T47D (cell line): ENCODE measurements around the gene ANKIB1.
"Not testable (repeated sequence)": the region's sequence is repeated elsewhere in the genome, so short reads cannot be mapped to it uniquely, and the experiment has no call there.

Experiments used
- DNase-seq, 2 experiments: peaks; one replicate each; pipeline versions ENCODE4 v3.0.0 to v3.0.0-alpha.2; 2011 to 2012; ENCODE audit warnings: low read depth in 1 of 2, low spot score in 1 of 2
- JUND ChIP-seq: IDR thresholded peaks from 2 replicates; pipeline ENCODE4 v1.6.1; 2012; ENCODE audit warnings: low read depth
- in situ Hi-C: cut with HindIII; loops from 2 replicates; pipeline ENCODE4 v1.10.0; 2016; ENCODE audit warnings: low sequenced_read_pairs, low pct_unique_long_range_greater_than_20kb

The ANKIB1 gene

DNA sequence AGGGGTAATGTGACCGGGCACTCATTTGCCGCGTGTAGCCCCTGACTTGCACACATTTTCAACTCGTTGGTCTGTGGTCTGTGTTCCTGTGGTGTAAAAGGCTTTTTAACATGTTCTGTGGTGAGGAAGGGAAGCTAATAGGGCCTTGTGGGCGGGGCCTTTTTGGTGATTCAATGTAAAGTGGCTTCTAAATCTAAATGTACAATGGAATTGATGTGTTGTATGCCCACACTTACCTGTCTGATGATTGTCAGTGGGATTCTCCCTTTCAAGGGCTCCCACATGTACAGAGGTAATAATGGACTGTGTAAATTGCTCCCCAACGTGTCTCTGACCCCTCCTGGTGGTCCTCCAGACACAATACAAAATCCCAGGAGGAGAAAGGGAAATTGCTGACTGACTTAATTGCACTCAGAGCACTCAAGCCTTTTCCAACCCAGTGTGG, 158.4 kb downstream of the ANKIB1 start:
- TF ChIP-seq JUND: no peak
- in situ Hi-C loops: no loop called here
- DNase-seq: no peak

DNA sequence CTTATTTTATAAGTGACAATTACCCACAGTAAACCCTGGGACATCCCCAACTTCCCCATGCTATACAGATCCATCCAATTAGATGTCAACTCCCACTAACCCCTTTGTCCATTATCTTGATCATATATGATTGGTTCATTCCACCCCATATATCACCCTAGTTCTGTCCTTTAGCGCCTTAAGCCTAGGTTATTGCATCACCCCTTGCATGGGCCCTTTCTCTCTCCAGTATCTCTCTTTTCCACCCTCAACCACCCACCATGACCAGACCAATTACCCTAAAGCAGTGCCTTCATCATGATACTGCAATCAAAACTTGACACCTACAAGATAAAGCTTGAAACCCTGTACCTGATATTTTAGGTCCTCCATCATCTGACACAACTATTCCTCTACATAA, 163.6 kb downstream of the ANKIB1 start:
- no peak for DNase-seq
- no peak for TF ChIP-seq JUND
- in situ Hi-C loops: no loop called here

DNA sequence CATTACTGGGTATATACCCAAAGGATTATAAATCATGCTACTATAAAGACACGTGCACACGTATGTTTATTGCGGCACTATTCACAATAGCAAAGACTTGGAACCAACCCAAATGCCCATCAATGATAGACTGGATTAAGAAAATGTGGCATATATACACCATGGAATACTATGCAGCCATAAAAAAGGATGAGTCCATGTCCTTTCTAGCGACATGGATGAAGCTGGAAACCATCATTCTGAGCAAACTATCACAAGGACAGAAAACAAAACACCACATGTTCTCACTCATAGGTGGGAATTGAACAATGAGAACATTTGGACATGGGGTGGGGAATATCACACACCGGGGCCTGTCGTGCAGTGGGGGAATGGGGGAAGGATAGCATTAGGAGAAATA, 164.4 kb downstream of the ANKIB1 start:
- in situ Hi-C loops, DNase-seq: not testable (repeated sequence)

DNA sequence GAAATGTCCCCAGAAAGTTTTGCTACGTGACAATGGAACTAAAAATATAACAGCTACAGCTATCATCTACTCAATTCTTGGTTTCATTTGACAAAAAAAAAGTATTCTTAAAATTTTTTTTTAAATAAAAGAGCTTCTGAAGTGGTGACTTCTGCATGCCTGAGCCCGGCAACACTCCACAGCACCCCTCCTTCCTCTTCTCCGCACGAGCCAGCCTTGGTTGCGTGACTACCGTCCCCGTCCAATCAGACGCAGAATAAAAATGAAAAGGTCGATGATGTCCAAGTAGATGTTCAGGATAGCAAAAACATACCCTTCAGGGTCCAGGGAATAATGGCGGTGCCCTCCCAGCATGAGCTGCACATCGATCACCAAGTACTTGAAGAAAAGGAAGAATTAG, 167.0 kb downstream of the ANKIB1 start:
- no peak for DNase-seq
- TF ChIP-seq JUND: no peak
- in situ Hi-C loops: no loop called here

DNA sequence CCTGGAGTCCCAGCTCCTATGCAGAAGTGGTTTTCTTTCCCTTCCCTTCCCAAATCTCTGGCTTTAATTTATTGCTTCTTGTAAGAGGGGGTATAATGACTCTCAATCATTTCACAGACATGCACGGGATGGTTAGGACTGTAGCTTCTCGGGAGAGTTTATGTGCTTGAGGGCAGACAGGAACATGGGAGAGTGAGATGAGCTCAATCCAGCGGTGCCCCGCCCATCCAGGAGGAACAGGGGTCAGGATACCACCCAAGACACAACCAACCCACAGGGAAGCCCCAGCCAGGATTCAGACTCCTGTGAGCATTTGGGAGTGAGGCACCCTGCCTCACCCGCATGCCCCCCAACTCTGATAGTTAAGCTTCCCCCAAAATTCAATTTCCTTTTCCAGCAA, 167.8 kb downstream of the ANKIB1 start:
- DNase-seq: no peak
- TF ChIP-seq JUND: no peak
- in situ Hi-C loops: no loop called here

DNA sequence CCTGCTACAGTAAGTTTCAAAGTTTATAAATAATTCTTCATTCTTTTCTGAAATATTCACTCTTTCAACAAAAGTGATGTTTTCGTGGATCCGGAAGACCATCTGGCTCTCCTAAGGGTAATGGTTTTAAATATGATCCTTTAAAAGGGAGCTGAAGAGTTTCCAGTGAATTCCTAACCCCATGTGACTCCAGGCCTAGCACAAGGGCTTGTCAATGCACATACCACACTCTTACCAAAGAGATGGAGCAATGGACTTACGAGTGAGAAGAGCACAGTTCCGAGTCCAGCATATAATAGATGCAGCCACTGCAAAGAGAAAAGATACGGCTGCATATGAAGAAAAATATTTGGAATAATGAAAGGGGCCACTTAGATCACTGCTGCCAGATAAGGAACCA, 169.5 kb downstream of the ANKIB1 start:
- TF ChIP-seq JUND: no peak
- DNase-seq: no peak
- in situ Hi-C loops: no loop called here

DNA sequence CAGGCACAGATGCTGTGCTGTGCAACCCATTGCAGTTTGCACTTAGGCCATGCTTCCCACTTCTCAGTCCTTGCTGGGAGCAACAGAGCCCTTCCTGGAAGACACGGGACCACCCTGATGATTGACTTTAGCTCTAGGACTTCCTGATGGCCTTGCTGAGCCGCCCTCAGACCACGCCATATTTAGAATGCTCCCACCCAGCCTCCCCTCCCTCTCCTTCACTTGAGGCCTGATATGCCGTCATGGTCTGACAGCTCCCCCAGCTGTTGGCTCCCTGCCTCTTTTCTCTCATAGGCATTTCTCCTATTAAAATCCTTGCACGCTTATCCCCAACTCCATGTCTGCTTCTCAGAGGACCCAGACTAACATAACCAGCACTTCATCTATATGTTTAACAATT, 172.1 kb downstream of the ANKIB1 start:
- in situ Hi-C loops: no loop called here
- no peak for TF ChIP-seq JUND
- DNase-seq: peak in 1 of 2 experiments; percentile 2

DNA sequence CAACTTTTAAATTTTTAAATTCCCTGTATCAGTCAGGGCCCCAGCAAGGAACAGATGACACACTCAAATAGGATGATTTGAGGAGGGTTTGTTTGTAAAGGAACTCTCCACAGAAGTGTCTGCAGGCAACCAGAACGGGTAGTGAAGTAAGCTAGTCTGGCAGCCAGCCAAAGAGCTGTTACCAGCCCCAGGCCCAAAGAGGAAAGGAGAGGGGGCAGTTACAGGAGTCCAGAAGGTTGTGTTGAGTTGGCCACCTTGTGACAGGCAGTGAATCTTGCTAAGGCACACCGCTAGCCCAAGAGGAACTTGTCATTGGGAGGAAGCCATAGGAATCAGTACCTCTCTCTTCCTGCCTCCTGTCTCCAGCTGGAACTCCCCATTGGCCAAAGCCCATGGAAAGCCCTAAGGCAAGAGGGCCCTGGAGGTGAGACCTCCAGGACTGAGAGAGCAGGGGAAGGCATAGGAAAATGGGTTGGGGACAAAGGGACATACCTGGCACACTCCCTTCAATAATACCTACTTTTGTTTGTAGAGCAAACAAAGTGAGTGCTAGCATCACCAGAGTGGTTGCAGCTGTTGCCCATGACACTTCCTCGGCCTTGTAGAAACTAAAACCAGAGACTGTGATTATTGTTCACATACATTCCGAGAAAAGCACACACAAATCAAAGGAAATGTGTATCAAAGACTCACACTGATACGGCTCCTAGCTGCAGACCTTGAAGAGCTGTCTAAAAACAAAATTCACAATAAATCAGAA, 176.1 kb downstream of the ANKIB1 start:
- in situ Hi-C loops: no loop called here
- peak in 1 of 2 experiments; percentile 29 for DNase-seq
- no peak for TF ChIP-seq JUND

DNA sequence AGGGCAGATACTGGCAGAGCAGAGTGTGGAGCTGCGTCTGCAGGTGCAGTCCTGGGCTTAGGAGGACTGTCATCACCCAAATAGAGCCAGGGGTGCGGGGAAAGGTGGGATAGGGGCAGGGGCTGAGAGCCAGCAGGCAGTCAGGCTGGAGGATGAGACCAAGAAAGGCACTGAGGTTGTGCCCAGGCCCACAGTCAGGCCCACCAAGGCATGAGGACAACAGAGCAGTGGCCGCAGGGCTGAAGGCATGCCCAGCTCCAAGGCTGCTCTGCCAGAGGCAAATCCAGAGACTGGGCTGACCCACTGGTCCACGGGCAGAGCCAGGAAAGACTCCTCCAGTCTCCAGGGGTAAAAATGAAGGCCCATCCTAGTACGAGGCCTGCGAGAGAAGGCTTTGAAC, 177.2 kb downstream of the ANKIB1 start:
- no peak for TF ChIP-seq JUND
- DNase-seq: no peak
- in situ Hi-C loops: no loop called here

DNA sequence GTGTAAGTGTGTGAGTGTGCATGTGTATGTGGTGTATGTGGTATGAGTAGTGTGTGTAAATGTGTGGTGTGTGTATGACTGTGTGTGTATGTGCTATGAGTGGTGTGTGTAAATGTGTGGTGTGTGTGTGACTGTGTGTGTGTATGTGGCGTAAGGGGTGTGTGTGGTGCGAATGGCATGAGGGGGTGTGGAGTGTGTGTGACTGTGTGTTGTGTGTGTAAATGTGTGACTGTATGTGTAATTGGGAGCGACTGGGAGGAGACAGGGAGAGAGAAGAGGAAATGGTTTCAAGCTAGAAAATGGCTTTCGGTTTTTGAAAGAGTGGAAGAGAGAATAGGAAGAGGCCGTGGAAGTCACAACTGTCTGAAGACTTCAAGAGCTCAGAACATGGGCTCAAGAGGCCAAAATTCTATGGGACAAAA, 177.9 kb downstream of the ANKIB1 start:
- in situ Hi-C loops: no loop called here
- no peak for DNase-seq
- TF ChIP-seq JUND: no peak

DNA sequence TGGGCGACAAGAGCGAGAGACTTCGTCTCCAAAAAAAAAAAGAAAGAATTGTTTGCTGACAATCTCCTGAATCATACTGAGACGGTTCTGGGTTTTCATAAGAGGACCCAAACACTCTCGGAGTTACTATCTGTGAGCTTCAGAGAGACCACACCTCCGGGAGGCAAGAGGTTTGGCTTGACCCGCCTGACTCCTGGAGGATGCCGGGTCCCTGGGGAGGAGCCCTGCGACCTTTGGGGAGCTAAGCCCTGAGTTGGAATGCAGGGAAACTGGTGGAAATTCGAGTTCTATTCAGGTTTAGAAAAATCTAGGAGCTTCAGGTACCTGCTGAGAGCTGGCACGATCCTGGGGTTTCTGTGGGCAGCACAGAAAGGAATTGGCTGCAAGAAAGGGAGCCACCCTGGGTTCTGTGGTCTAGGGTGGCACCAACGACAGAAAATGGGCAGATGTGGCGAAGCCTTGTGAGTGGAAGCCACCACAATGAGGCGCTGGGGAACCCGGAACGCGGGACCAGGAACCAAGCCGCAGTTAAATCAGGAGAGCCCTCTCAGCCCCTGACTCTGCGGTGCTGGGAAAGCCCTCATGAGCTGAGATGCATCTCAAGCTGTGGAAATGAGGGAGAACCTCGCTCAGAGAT, 179.7 kb downstream of the ANKIB1 start:
- TF ChIP-seq JUND: no peak
- in situ Hi-C loops: no loop called here
- peak in 1 of 2 experiments; percentile 45 for DNase-seq

DNA sequence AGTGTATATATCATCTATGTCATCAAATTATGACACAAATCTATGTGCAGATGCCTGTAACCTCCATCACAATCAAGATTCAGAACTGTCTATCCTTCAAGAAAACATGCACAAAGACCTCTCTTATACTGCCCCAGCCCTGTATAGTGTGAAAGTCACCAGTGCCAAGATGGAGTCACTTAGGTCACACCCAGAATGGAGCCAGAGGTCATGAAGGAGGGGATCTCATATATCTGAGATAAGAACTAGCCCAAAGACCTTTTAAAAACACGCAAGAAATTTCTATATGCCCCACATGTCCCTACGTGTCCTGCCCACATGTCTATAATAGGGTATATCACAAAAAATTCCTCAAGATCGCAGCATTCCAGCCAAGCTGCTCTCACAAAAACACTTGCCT, 181.4 kb downstream of the ANKIB1 start:
- no peak for TF ChIP-seq JUND
- in situ Hi-C loops: no loop called here
- DNase-seq: no peak

DNA sequence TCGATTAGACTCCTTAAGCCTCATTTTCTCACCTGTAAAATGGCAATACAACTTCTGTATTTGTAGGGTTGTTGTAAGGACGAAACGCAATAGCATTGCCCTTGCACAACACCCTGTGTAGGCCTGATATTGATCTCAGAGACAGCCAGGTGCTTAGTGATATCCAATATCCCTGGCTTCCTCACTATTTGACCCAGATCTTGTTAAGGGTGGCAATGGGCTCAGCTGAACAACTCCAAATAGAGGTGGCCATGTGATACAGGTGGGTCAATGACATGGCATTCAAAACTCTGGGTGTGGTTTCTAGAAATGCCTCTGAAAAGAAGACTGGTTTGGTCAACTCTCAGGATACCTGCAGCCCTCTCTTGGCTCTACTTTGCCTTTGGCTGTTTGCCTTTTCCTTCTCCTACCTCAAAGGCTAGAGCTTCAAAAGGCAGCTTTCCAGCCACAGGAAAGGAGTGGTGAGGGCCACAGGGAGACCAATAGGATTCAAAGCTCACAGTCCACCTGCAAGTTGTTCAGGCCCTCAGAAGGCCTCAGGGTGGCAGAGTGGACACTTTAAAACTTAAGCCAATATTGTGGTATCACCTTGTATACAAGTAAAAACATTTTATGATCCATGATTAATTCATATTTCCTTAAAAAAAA, 186.6 kb downstream of the ANKIB1 start:
- TF ChIP-seq JUND: no peak
- in situ Hi-C loops: no loop called here
- peak in 1 of 2 experiments; percentile 65 for DNase-seq
